Activated gamma-delta T cell treated with anti-CD3 and anti-CD28 coated beads, Interleukin-2, amount 50 U/mL, for 16 hours (primary cell): ENCODE results near the gene OR6K6.

ENCODE experiments used
- DNase-seq: peaks from one replicate; pipeline ENCODE4 v3.0.0-alpha.2; 2020; ENCODE audit warnings: low read depth

Gene OR6K6

DNA sequence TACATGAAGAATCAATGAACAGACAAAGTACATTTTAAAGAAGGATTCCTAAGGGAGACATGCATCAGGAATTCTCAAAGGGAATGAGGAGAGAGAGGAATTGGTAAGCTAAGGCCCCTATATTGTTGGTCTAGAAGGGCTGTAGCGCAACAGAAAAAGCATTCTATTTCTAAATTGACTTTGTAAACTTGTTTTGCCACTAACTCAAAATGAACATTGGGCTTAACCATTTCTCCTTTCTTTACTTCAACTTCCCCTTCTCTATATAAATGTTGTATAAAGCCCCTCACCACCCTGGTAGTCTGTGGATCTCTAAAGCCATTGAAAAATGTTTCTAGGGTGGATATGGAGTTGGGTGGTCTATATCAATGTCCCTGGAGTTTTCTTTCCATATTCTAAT lies 46.9 kb downstream of the OR6K6 start:
- no peak for DNase-seq

DNA sequence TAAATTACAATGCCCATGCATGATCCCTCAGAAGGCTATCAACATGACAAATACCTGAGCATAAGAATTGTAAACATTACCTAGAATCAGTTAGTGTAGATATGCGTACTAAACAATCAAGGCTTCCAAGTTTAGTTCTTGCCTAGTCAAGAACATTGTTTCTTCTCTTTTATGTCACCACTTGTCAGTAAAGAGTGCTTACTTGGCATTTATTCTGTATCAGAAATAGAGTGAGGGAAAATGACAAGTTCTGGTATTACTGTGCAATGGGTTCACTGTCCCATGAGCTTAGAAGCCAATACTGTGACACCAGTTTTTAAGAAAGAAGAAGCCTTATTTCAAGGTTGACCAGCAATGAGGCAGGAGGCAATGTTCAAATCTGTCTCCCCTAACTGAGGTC lies 49.2 kb downstream of the OR6K6 start:
- DNase-seq = no peak
